ENCODE measurements around the gene FXYD2.

- TF ChIP-seq, protein P1, sequence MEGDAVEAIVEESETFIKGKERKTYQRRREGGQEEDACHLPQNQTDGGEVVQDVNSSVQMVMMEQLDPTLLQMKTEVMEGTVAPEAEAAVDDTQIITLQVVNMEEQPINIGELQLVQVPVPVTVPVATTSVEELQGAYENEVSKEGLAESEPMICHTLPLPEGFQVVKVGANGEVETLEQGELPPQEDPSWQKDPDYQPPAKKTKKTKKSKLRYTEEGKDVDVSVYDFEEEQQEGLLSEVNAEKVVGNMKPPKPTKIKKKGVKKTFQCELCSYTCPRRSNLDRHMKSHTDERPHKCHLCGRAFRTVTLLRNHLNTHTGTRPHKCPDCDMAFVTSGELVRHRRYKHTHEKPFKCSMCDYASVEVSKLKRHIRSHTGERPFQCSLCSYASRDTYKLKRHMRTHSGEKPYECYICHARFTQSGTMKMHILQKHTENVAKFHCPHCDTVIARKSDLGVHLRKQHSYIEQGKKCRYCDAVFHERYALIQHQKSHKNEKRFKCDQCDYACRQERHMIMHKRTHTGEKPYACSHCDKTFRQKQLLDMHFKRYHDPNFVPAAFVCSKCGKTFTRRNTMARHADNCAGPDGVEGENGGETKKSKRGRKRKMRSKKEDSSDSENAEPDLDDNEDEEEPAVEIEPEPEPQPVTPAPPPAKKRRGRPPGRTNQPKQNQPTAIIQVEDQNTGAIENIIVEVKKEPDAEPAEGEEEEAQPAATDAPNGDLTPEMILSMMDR (IDR thresholded peaks at IDR 0.05; ENCODE audit: extremely low read depth in 1 of 2, insufficient read depth in 1 of 2, low read depth in 1 of 2, low read length in 2 of 2) = no peak
- TF ChIP-seq EZH2 (IDR thresholded peaks at IDR 0.05; ENCODE audit: borderline replicate concordance, low read depth, low read length, severe bottlenecking) = no peak
- TF ChIP-seq POLR2AphosphoS5 (IDR thresholded peaks at IDR 0.05; ENCODE audit: insufficient read depth, low read depth, low read length) = no peak
- TF ChIP-seq, protein P2, sequence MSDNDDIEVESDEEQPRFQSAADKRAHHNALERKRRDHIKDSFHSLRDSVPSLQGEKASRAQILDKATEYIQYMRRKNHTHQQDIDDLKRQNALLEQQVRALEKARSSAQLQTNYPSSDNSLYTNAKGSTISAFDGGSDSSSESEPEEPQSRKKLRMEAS (IDR thresholded peaks at IDR 0.05; ENCODE audit: insufficient read depth, insufficient read length) = no peak
- TF ChIP-seq POLR2A (IDR thresholded peaks at IDR 0.05; ENCODE audit: low read depth, low read length) = no peak
- TF ChIP-seq FOS (IDR thresholded peaks at IDR 0.05; ENCODE audit: borderline replicate concordance, insufficient read depth, low read length) = no peak
- TF ChIP-seq GATA2 (IDR thresholded peaks at IDR 0.05; ENCODE audit: insufficient read depth, insufficient read length, low read depth, low read length) = no peak
- no peak for TF ChIP-seq JUN (IDR thresholded peaks at IDR 0.05; ENCODE audit: borderline replicate concordance, insufficient read depth, insufficient read length, low read depth)
These were observed 10.3 kb downstream of the FXYD2 start for GRCh38 chr11:117814204-117814765.

All from endothelial cell of umbilical vein (primary cell).